Dedifferentiated amniotic fluid mesenchymal stem cell (primary cell): ENCODE data around the gene PCNT.
"Not testable (repeated sequence)": the region's sequence is repeated elsewhere in the genome, so short reads cannot be mapped to it uniquely, and the experiment has no call there.

Experiments
- DNase-seq: peaks from one replicate; pipeline ENCODE4 v3.0.0-alpha.2; 2016; ENCODE audit errors: extremely low spot score

The PCNT gene

GRCh38 chr21:46425041-46425440 lies 101.1 kb downstream of the PCNT start:
- no peak for DNase-seq

GRCh38 chr21:46425571-46425970 lies 101.6 kb downstream of the PCNT start:
- DNase-seq = no peak

- no peak for DNase-seq
These were observed 102.5 kb downstream of the PCNT start for GRCh38 chr21:46426313-46427046.

- no peak for DNase-seq
These were observed 103.6 kb downstream of the PCNT start for GRCh38 chr21:46427516-46427915.

- no peak for DNase-seq
These were observed 104.3 kb downstream of the PCNT start for GRCh38 chr21:46428286-46428685.

- no peak for DNase-seq
These were observed 105.2 kb downstream of the PCNT start for GRCh38 chr21:46428987-46429710.

- no peak for DNase-seq
These were observed 106.1 kb downstream of the PCNT start for GRCh38 chr21:46429754-46430681.

GRCh38 chr21:46431448-46431847 lies 107.5 kb downstream of the PCNT start:
- DNase-seq = no peak

- DNase-seq = no peak
These were observed 108.0 kb downstream of the PCNT start for GRCh38 chr21:46431884-46432488.

- DNase-seq = not testable (repeated sequence)
These were observed 109.2 kb downstream of the PCNT start for GRCh38 chr21:46433116-46433515.

- no peak for DNase-seq
These were observed 110.5 kb downstream of the PCNT start for GRCh38 chr21:46434322-46434958.

- no peak for DNase-seq
These were observed 111.9 kb downstream of the PCNT start for GRCh38 chr21:46435786-46436227.

- DNase-seq = no peak
These were observed 112.7 kb downstream of the PCNT start for GRCh38 chr21:46436621-46437020.

- DNase-seq = no peak
These were observed 113.1 kb downstream of the PCNT start for GRCh38 chr21:46437096-46437498.

GRCh38 chr21:46437511-46437910 lies 113.6 kb downstream of the PCNT start:
- DNase-seq = no peak

- DNase-seq = no peak
These were observed 114.3 kb downstream of the PCNT start for GRCh38 chr21:46438241-46438640.

GRCh38 chr21:46439906-46440305 lies 116.0 kb downstream of the PCNT start:
- no peak for DNase-seq

GRCh38 chr21:46441331-46441730 lies 117.4 kb downstream of the PCNT start:
- no peak for DNase-seq

- DNase-seq = no peak
These were observed 118.1 kb downstream of the PCNT start for GRCh38 chr21:46441961-46442498.

- DNase-seq = no peak
These were observed 119.0 kb downstream of the PCNT start for GRCh38 chr21:46442938-46443337.

GRCh38 chr21:46443910-46444309 lies 120.0 kb downstream of the PCNT start:
- no peak for DNase-seq
